Mesenchymal stem cell (in vitro differentiated cells and primary cell): ENCODE data around the gene LBX2.

Experiments
- DNase-seq: peaks from one replicate; pipeline ENCODE4 v3.0.0-alpha.2; 2013
- H2AFZ ChIP-seq: one replicate; pipeline ENCODE4 v1.6.1; 2013; ENCODE audit warnings: low read depth, mild to moderate bottlenecking, control low read depth, inconsistent platforms, low read length, moderate library complexity
- H2AK5ac ChIP-seq: 2 replicates; pipeline ENCODE4 v1.6.1; 2013; ENCODE audit warnings: low read length, moderate library complexity, mild to moderate bottlenecking, inconsistent platforms; ENCODE audit not compliant: severe bottlenecking
- H2BK120ac ChIP-seq: one replicate; pipeline ENCODE4 v1.6.1; 2013; ENCODE audit warnings: low read depth, mild to moderate bottlenecking, inconsistent platforms, low read length, moderate library complexity
- H2BK12ac ChIP-seq, 2 experiments: one replicate each; pipeline ENCODE4 v1.6.1; 2013; ENCODE audit warnings: inconsistent platforms in 2 of 2, low read length in 2 of 2, mild to moderate bottlenecking in 2 of 2, moderate library complexity in 2 of 2, control low read depth in 1 of 2
- H2BK15ac ChIP-seq: one replicate; pipeline ENCODE4 v1.6.1; 2013; ENCODE audit warnings: mild to moderate bottlenecking, low read depth, inconsistent platforms; ENCODE audit not compliant: poor library complexity, severe bottlenecking
- H2BK5ac ChIP-seq: 2 replicates; pipeline ENCODE4 v1.6.1; 2013; ENCODE audit warnings: low read depth, mild to moderate bottlenecking, low read length, control low read depth, inconsistent platforms; ENCODE audit not compliant: poor library complexity, severe bottlenecking
- H3K14ac ChIP-seq, 2 experiments: one replicate each; pipeline ENCODE4 v1.6.1; 2013; ENCODE audit warnings: inconsistent platforms in 2 of 2, low read length in 2 of 2, control low read depth in 1 of 2, mild to moderate bottlenecking in 1 of 2, moderate library complexity in 1 of 2
- H3K18ac ChIP-seq, 2 experiments: one replicate each; pipeline ENCODE4 v1.6.1; 2013; ENCODE audit warnings: inconsistent platforms in 2 of 2, low read length in 2 of 2, control low read depth in 1 of 2, low read depth in 1 of 2, mild to moderate bottlenecking in 1 of 2
- H3K23ac ChIP-seq, 2 experiments: one replicate each; pipeline ENCODE4 v1.6.1; 2013; ENCODE audit warnings: inconsistent platforms in 2 of 2, low read length in 2 of 2, mild to moderate bottlenecking in 2 of 2, moderate library complexity in 2 of 2, control low read depth in 1 of 2
- H3K27ac ChIP-seq: 2 replicates; pipeline ENCODE4 v1.5.1; 2013; ENCODE audit warnings: mild to moderate bottlenecking, moderate library complexity, low read length, control low read depth, inconsistent platforms; ENCODE audit not compliant: poor library complexity, severe bottlenecking
- H3K27me3 ChIP-seq, 2 experiments: 2 replicates each; pipeline versions ENCODE4 v1.6.1 to v1.7.0; 2013; ENCODE audit warnings: low read length in 2 of 2, mild to moderate bottlenecking in 2 of 2, moderate library complexity in 2 of 2, control low read depth in 1 of 2, inconsistent platforms in 1 of 2; ENCODE audit not compliant: control insufficient read depth in 1 of 2, insufficient read depth in 1 of 2
- H3K36me3 ChIP-seq, 2 experiments: 2 replicates each; pipeline versions ENCODE4 v1.6.1 to v1.7.0; 2013; ENCODE audit warnings: low read length in 2 of 2, control low read depth in 1 of 2, inconsistent platforms in 1 of 2, low read depth in 1 of 2, mild to moderate bottlenecking in 1 of 2; ENCODE audit not compliant: insufficient read depth in 2 of 2, control insufficient read depth in 1 of 2
- H3K4ac ChIP-seq, 2 experiments: one replicate each; pipeline ENCODE4 v1.6.1; 2013; ENCODE audit warnings: inconsistent platforms in 2 of 2, low read length in 2 of 2, mild to moderate bottlenecking in 2 of 2, moderate library complexity in 2 of 2, control low read depth in 1 of 2, low read depth in 1 of 2
- H3K4me1 ChIP-seq: 2 replicates; pipeline ENCODE4 v1.6.1; 2013; ENCODE audit warnings: low read depth, low read length, control low read depth; ENCODE audit not compliant: control insufficient read depth, insufficient read depth
- H3K4me2 ChIP-seq: 2 replicates; pipeline ENCODE4 v1.6.1; 2013; ENCODE audit warnings: low read length, mild to moderate bottlenecking, inconsistent platforms; ENCODE audit not compliant: poor library complexity, severe bottlenecking
- H3K4me3 ChIP-seq, 2 experiments: 2 replicates each; pipeline versions ENCODE4 v1.5.1 to v1.7.0; 2013; ENCODE audit warnings: low read length in 2 of 2, mild to moderate bottlenecking in 2 of 2, control low read depth in 1 of 2, low read depth in 1 of 2; ENCODE audit not compliant: insufficient read depth in 1 of 2
- H3K79me1 ChIP-seq: replicated peaks from 2 replicates; pipeline ENCODE4 v1.6.1; 2013; ENCODE audit warnings: mild to moderate bottlenecking, control low read depth, low read length, inconsistent platforms; ENCODE audit not compliant: poor library complexity, severe bottlenecking
- H3K9ac ChIP-seq: 2 replicates; pipeline ENCODE4 v1.7.0; 2013; ENCODE audit warnings: mild to moderate bottlenecking, low read length, moderate library complexity
- H3K9me3 ChIP-seq: 2 replicates; pipeline ENCODE4 v1.7.0; 2013; ENCODE audit warnings: mild to moderate bottlenecking, low read length; ENCODE audit not compliant: control insufficient read depth
- H4K8ac ChIP-seq: one replicate; pipeline ENCODE4 v1.6.1; 2013; ENCODE audit warnings: inconsistent platforms, mild to moderate bottlenecking, low read length, moderate library complexity
- H4K91ac ChIP-seq: one replicate; pipeline ENCODE4 v1.6.1; 2013; ENCODE audit warnings: mild to moderate bottlenecking, low read length, inconsistent platforms
- WGBS: methylation state at CpG from one replicate; pipeline ENCODE4 v1.1.7; 2013; ENCODE audit warnings: mixed read lengths; 5-methylcytosine and 5-hydroxymethylcytosine counted together

LBX2 gene

GRCh38 chr2:74529357-74530238, 30.2 kb upstream of the LBX2 start, which contains the start of the genes AUP1 and HTRA2:
AUP1 (minus strand) TSS chr2:74529706; CDS start chr2:74529629, 77 bp downstream.
HTRA2 (plus strand) TSS chr2:74529933; CDS start chr2:74530007, 74 bp downstream.
- peak within 1 kb of the TSS; percentile 84 for H2AFZ ChIP-seq

GRCh38 chr2:74528600-74529356, 29.4 kb upstream of the LBX2 start:
- Histone ChIP-seq H3K79me1 (peaks cover 29% of the 10 kb centered on the region), H2BK5ac (no peak overlapping the region), H3K4me2 (peak overlapping the region; percentile 92), H2BK120ac (no peak overlapping the region), H4K91ac (peak overlapping the region; percentile 86), H3K27me3 (no peaks in the 10 kb centered on the region), H3K9ac (peak overlapping the region; percentile 98), H4K8ac (peak overlapping the region; percentile 96), H3K4me3 (peak overlapping the region; percentile 80 to 97), H3K23ac (peak overlapping the region in 1 of 2 experiments; percentile 1), H3K4ac (peak overlapping the region; percentile 48 to 77), H2BK15ac (no peak overlapping the region), H3K9me3 (no peaks in the 10 kb centered on the region), H3K14ac (peak overlapping the region in 1 of 2 experiments; percentile 37), H3K4me1 (peaks cover 17% of the 10 kb centered on the region), H2AFZ (peak overlapping the region; percentile 84), H3K36me3 (peaks cover 41 to 62% of the 10 kb centered on the region in 2 experiments), H3K27ac (no peak overlapping the region), H2AK5ac (no peak overlapping the region), H2BK12ac (peak overlapping the region in 1 of 2 experiments; percentile 64), H3K18ac (peak overlapping the region; percentile 93)
- WGBS = 10% methylated on average over 25 of the region's 29 CpGs
- DNase-seq = no peak

More at GRCh38 chr2:74529357-74530238, 30.2 kb upstream of the LBX2 start, which contains the start of the genes AUP1 and HTRA2:
- Histone ChIP-seq H2BK15ac (peak within 1 kb of the TSS; percentile 44), H3K4me2 (peak within 1 kb of the TSS; percentile 92), H4K91ac (peak within 1 kb of the TSS; percentile 86), H2BK12ac (peak within 1 kb of the TSS in 1 of 2 experiments; percentile 64), H3K36me3 (peaks cover 49 to 67% of the 10 kb centered on the region in 2 experiments), H3K27ac (peak within 1 kb of the TSS; percentile 77), H3K18ac (peak within 1 kb of the TSS; percentile 93), H2BK120ac (peak within 1 kb of the TSS; percentile 45), H3K4ac (peak within 1 kb of the TSS; percentile 52 to 77), H3K14ac (peak within 1 kb of the TSS in 1 of 2 experiments; percentile 82), H3K27me3 (no peaks in the 10 kb centered on the region), H3K9ac (peak within 1 kb of the TSS; percentile 98), H3K4me3 (peak within 1 kb of the TSS; percentile 80 to 97), H3K9me3 (no peaks in the 10 kb centered on the region), H3K79me1 (peaks cover 29% of the 10 kb centered on the region), H3K4me1 (peaks cover 17% of the 10 kb centered on the region), H2AK5ac (no peak within 1 kb of the TSS), H2BK5ac (peak within 1 kb of the TSS; percentile 81), H4K8ac (peak within 1 kb of the TSS; percentile 96), H3K23ac (peak within 1 kb of the TSS in 1 of 2 experiments; percentile 71)
- under 1% methylated on average over 83 of the region's 87 CpGs for WGBS
- DNase-seq = peak; percentile 99

GRCh38 chr2:74527741-74528140, 28.3 kb upstream of the LBX2 start:
- no peak overlapping the region for H3K27ac ChIP-seq
- H3K23ac ChIP-seq = no peak overlapping the region
- no peak overlapping the region for H2BK15ac ChIP-seq
- no peak overlapping the region for H2AK5ac ChIP-seq
- H3K4ac ChIP-seq = no peak overlapping the region
- no peak overlapping the region for H4K91ac ChIP-seq
- H3K14ac ChIP-seq = no peak overlapping the region
- H3K4me1 ChIP-seq = peaks cover 17% of the 10 kb centered on the region
- peaks cover 29% of the 10 kb centered on the region for H3K79me1 ChIP-seq
- no peak overlapping the region for H3K4me2 ChIP-seq
- no peak overlapping the region for H3K4me3 ChIP-seq
- no peak overlapping the region for H2AFZ ChIP-seq
- no peak overlapping the region for H2BK5ac ChIP-seq
- peak overlapping the region; percentile 98 for H3K9ac ChIP-seq
- no peak overlapping the region for H2BK12ac ChIP-seq
- no peak overlapping the region for H3K18ac ChIP-seq
- no peaks in the 10 kb centered on the region for H3K9me3 ChIP-seq
- H3K36me3 ChIP-seq = peaks cover 34 to 52% of the 10 kb centered on the region in 2 experiments
- 98% methylated on average over 9 of the region's 9 CpGs for WGBS
- no peak for DNase-seq
- peaks cover 4 to 5% of the 10 kb centered on the region in 2 experiments for H3K27me3 ChIP-seq
- no peak overlapping the region for H2BK120ac ChIP-seq
- H4K8ac ChIP-seq = no peak overlapping the region
